AG04450 (cell line): ENCODE data around the gene SPHKAP. TPM values are rescaled to one million over a fixed set of nuclear protein-coding genes. Genes with fewer than 3 reads are reported as not detected.

Source experiments
- CTCF ChIA-PET: fragments of 300-600, 350-600 bp; formaldehyde crosslinking; extraction: SDS; loops from one replicate; lab custom pipeline; 2022; ENCODE audit warnings: antibody characterized with exemption, inconsistent platforms; lab: Charles Lee
- POLR2A ChIA-PET: fragments of 350-600 bp; formaldehyde crosslinking; extraction: SDS; loops from one replicate; lab custom pipeline; 2021; ENCODE audit warnings: antibody characterized with exemption, inconsistent platforms; lab: Yijun Ruan, JAX
- DNase-seq: peaks from one replicate; pipeline ENCODE4 v3.0.0-alpha.2; 2011; ENCODE audit warnings: low read depth, low spot score
- H3K27ac ChIP-seq: one replicate; pipeline ENCODE4 v1.5.1; 2012; ENCODE audit warnings: low read depth, low read length, control low read depth
- H3K27me3 ChIP-seq: one replicate; pipeline ENCODE4 v1.6.0; 2012; ENCODE audit warnings: low read length; ENCODE audit not compliant: control insufficient read depth, insufficient read depth
- H3K4me3 ChIP-seq: 2 replicates; pipeline ENCODE4 v1.5.1; 2011; ENCODE audit warnings: mild to moderate bottlenecking, low read depth, low read length, control low read depth
- H3K9me3 ChIP-seq: 2 replicates; pipeline ENCODE4 v1.5.1; 2012; ENCODE audit warnings: low read length; ENCODE audit not compliant: control insufficient read depth, insufficient read depth
- polyA plus RNA-seq: library from polyadenylated mRNA; depleted of rRNA; stranded (reverse); fragments of >200 nt; gene quantifications from 2 replicates; pipeline ENCODE4 v1.2.3, GENCODE V29; 2011
- TF ChIP-seq, protein P1 (sequence below): IDR thresholded peaks from 2 replicates; pipeline ENCODE4 v1.5.1; 2011; ENCODE audit warnings: low read depth, low read length, control low read depth, inconsistent platforms

The SPHKAP gene
- polyA plus RNA-seq, 1 experiment, result not detected

DNA sequence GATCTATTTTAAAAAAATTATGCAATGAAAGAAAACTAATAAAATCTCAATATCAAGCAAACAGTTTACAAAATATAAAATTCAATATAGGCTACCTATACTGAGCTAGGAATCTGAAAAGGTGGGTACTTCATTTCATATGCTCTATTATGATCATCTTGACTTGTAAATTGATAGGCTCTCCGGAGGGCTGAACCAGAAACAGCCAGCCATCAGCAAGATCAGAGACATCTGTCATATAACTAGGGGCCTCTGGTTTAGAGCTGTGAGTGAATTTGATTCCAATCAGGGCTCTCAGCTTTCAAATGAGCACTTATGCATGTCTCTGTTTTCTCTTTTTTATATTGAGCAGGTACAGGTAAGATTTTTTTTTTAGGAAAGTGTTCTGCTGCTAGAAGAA, 114.2 kb downstream of the SPHKAP start:
- DNase-seq, result no peak
- Histone ChIP-seq H3K4me3 (no peak overlapping the region), H3K27ac (no peak overlapping the region), H3K9me3 (peaks cover 4% of the 10 kb centered on the region), H3K27me3 (no peaks in the 10 kb centered on the region)
- TF ChIP-seq, protein P1, sequence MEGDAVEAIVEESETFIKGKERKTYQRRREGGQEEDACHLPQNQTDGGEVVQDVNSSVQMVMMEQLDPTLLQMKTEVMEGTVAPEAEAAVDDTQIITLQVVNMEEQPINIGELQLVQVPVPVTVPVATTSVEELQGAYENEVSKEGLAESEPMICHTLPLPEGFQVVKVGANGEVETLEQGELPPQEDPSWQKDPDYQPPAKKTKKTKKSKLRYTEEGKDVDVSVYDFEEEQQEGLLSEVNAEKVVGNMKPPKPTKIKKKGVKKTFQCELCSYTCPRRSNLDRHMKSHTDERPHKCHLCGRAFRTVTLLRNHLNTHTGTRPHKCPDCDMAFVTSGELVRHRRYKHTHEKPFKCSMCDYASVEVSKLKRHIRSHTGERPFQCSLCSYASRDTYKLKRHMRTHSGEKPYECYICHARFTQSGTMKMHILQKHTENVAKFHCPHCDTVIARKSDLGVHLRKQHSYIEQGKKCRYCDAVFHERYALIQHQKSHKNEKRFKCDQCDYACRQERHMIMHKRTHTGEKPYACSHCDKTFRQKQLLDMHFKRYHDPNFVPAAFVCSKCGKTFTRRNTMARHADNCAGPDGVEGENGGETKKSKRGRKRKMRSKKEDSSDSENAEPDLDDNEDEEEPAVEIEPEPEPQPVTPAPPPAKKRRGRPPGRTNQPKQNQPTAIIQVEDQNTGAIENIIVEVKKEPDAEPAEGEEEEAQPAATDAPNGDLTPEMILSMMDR, result no peak
- POLR2A ChIA-PET, result no interaction called here
- CTCF ChIA-PET, result interaction anchor here (1.0 kb wide), 1 partner anchor 27 kb away, joined by 3 read pairs; no protein-coding TSS in a partner anchor

DNA sequence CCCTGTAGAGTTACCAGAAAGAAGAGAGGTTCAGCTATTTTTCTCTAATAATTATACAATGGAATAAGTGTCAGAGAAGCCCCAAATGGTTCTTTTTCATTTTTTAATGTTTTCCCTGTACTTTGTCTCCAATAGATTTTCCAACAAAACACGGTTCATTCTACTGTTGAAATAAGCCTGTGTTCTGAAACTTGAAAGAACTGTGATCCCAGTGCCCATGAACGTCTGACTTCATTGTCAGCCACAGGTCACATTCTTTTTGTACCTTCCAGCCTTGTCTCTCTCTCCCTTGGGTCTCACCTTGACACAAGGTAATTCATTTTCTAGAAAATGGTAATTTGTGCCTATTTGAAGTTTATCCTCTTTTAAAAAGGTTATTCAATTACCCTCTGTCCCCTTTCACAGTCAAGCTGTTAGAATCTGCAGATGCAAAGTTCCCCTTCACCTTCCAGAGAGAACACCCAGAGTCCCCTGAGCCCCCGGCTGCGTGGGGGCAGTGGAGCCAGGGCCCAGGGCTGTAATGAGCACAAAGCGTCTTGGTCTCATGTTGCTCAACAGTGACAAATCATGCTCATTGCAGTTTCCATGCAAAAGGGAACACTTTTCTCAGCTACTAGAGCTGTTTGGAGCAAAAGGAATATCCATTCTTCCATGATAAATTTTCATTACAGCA, 115.2 kb downstream of the SPHKAP start:
- POLR2A ChIA-PET, result no interaction called here
- CTCF ChIA-PET, result interaction anchor here (1.0 kb wide), 1 partner anchor 26 kb away, joined by 3 read pairs; no protein-coding TSS in a partner anchor

DNA sequence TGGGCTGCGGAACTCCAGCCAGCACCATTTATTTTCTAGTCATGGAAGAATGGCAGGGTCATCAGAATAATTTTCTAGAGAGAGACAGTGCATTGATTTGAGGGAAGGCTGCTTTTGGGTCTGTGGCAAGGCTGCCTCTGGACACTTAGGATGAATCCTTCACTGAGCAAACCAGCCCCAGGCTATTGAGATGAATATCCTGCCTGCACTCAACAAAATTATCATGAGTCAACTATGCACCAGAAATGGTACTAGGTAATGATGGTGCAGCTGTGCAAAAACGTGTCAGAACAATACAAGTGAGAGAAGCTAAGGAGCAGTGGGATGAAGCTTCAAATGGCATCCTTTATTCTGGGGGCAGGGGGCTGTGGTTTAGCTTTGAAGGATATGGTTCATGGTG, 115.8 kb downstream of the SPHKAP start:
- Histone ChIP-seq H3K4me3 (no peak overlapping the region), H3K27me3 (no peaks in the 10 kb centered on the region), H3K27ac (no peak overlapping the region), H3K9me3 (peaks cover 7% of the 10 kb centered on the region)
- TF ChIP-seq, protein P1, result no peak
- POLR2A ChIA-PET, result no interaction called here
- no peak for DNase-seq
- CTCF ChIA-PET, result no interaction called here

More for the DNA sequence above, 115.2 kb downstream of the SPHKAP start:
- DNase-seq, result no peak
- no peak overlapping the region for H3K4me3 ChIP-seq
- no peaks in the 10 kb centered on the region for H3K27me3 ChIP-seq
- H3K9me3 ChIP-seq, result peaks cover 7% of the 10 kb centered on the region
- TF ChIP-seq, protein P1, result no peak
- H3K27ac ChIP-seq, result no peak overlapping the region

DNA sequence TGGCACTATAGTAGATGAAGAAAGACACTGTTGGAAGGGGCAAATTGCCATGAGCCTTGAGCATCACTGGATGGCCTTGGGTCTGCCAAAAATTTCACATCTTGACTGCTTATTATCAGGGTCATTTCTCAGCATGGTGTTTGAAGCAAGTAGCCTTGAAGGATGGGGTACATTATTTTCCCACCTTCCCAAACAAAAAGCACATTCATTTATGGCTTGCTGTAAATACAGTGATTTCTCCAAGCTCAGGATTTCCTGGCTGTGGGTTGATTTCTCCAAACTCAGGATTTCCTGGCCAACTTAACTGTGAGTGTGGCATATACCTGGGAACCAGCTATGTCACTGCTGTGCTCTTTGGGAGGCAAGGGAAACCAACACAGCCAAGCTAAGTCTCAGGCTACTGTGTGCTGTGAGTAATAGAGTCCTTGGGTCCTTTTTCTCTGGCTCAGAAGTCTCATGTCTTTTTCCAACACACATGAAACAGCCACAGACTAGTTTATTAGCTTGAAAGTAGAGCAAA, 116.6 kb downstream of the SPHKAP start:
- ChIA-PET POLR2A (no interaction called here), CTCF (no interaction called here)
- no peak for DNase-seq
- TF ChIP-seq, protein P1, result no peak
- Histone ChIP-seq H3K9me3 (peaks cover 7% of the 10 kb centered on the region), H3K27me3 (no peaks in the 10 kb centered on the region), H3K4me3 (no peak overlapping the region), H3K27ac (no peak overlapping the region)

DNA sequence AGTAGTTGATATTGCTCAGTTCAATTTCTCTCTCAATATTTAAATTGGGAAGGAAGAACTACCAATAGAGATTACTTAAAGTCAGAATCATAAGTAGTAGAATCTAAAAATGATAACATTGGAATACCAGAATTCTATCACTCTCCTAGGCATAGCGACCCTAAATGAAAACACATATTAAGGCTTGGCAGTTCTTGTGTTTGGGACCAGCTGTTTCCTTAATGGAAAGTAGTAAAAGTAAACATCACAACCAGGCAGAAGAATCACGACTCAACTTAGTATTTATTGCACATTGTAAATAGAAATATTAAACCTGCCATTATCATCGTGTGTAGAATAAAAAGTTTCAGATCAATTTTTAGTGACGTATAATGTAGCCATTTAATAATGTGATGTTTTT, 117.5 kb downstream of the SPHKAP start:
- DNase-seq, result no peak
- POLR2A ChIA-PET, result no interaction called here
- no peaks in the 10 kb centered on the region for H3K27me3 ChIP-seq
- H3K27ac ChIP-seq, result no peak overlapping the region
- H3K4me3 ChIP-seq, result no peak overlapping the region
- TF ChIP-seq, protein P1, result no peak
- H3K9me3 ChIP-seq, result peaks cover 7% of the 10 kb centered on the region
- CTCF ChIA-PET, result interaction anchor here (0.6 kb wide), 1 partner anchor 830 kb away, joined by 3 read pairs; no protein-coding TSS in a partner anchor
